Trophoblast cell (in vitro differentiated cells and primary cell): ENCODE measurements around the gene MUCL3.

Source experiments
- DNase-seq, 2 donors: peaks; one replicate each; pipeline ENCODE4 v3.0.0-alpha.2; 2016
- H2AFZ ChIP-seq: 2 replicates; pipeline ENCODE4 v1.6.1; 2013; ENCODE audit warnings: low read length, moderate library complexity, mild to moderate bottlenecking; ENCODE audit not compliant: insufficient read depth, poor library complexity
- H2AK5ac ChIP-seq: 2 replicates; pipeline ENCODE4 v1.6.1; 2013; ENCODE audit warnings: mild to moderate bottlenecking, low read length
- H2BK120ac ChIP-seq: 2 replicates; pipeline ENCODE4 v1.6.1; 2013; ENCODE audit warnings: low read length, mild to moderate bottlenecking, moderate library complexity; ENCODE audit not compliant: insufficient read depth, poor library complexity
- H2BK12ac ChIP-seq: 2 replicates; pipeline ENCODE4 v1.6.1; 2013; ENCODE audit warnings: mild to moderate bottlenecking, low read length, moderate library complexity
- H2BK5ac ChIP-seq: 2 replicates; pipeline ENCODE4 v1.6.1; 2013; ENCODE audit warnings: low read length, low read depth, moderate library complexity, mild to moderate bottlenecking; ENCODE audit not compliant: poor library complexity
- H3K14ac ChIP-seq: 2 replicates; pipeline ENCODE4 v1.6.1; 2013; ENCODE audit warnings: mild to moderate bottlenecking, low read length
- H3K18ac ChIP-seq: 2 replicates; pipeline ENCODE4 v1.6.1; 2013; ENCODE audit warnings: mild to moderate bottlenecking, low read length
- H3K23ac ChIP-seq: 2 replicates; pipeline ENCODE4 v1.6.1; 2013; ENCODE audit warnings: low read length
- H3K27ac ChIP-seq: 2 replicates; pipeline ENCODE4 v1.5.1; 2013; ENCODE audit warnings: low read depth, mild to moderate bottlenecking, inconsistent platforms, low read length, moderate library complexity
- H3K27me3 ChIP-seq: 2 replicates; pipeline ENCODE4 v1.6.1; 2013; ENCODE audit warnings: inconsistent platforms, mild to moderate bottlenecking, low read length, moderate library complexity; ENCODE audit not compliant: insufficient read depth
- H3K36me3 ChIP-seq, 2 experiments: 1 replicate in 1 of 2; 2 replicates in 1 of 2; pipeline ENCODE4 v1.6.1; 2013; ENCODE audit warnings: low read length in 2 of 2, mild to moderate bottlenecking in 2 of 2, moderate library complexity in 1 of 2; ENCODE audit not compliant: insufficient read depth in 2 of 2, control insufficient read depth in 1 of 2
- H3K4ac ChIP-seq: 2 replicates; pipeline ENCODE4 v1.6.1; 2013; ENCODE audit warnings: low read depth, mild to moderate bottlenecking, low read length, moderate library complexity
- H3K4me1 ChIP-seq, 2 experiments: 1 replicate in 1 of 2; 2 replicates in 1 of 2; pipeline ENCODE4 v1.6.1; 2013; ENCODE audit warnings: low read length in 2 of 2, mild to moderate bottlenecking in 2 of 2, moderate library complexity in 1 of 2; ENCODE audit not compliant: insufficient read depth in 2 of 2, control insufficient read depth in 1 of 2
- H3K4me2 ChIP-seq: 2 replicates; pipeline ENCODE4 v1.6.1; 2013; ENCODE audit warnings: inconsistent platforms, mild to moderate bottlenecking, low read length, moderate library complexity
- H3K4me3 ChIP-seq: 2 replicates; pipeline ENCODE4 v1.5.1; 2013; ENCODE audit warnings: mild to moderate bottlenecking, low read depth, low read length, inconsistent platforms
- H3K79me1 ChIP-seq: one replicate; pipeline ENCODE4 v1.6.1; 2013; ENCODE audit warnings: low read length
- H3K79me2 ChIP-seq: 2 replicates; pipeline ENCODE4 v1.6.1; 2013; ENCODE audit warnings: low read length, mild to moderate bottlenecking; ENCODE audit not compliant: control insufficient read depth, insufficient read depth, poor library complexity
- H3K9ac ChIP-seq: 2 replicates; pipeline ENCODE4 v1.6.1; 2013; ENCODE audit warnings: mild to moderate bottlenecking, low read length
- H3K9me3 ChIP-seq: 2 replicates; pipeline ENCODE4 v1.6.1; 2013; ENCODE audit warnings: low read depth, mild to moderate bottlenecking, control low read depth, inconsistent platforms, low read length; ENCODE audit not compliant: insufficient read depth
- H4K12ac ChIP-seq: 2 replicates; pipeline ENCODE4 v1.6.1; 2013; ENCODE audit warnings: low read depth, mild to moderate bottlenecking, low read length, moderate library complexity
- H4K8ac ChIP-seq: 2 replicates; pipeline ENCODE4 v1.6.1; 2013; ENCODE audit warnings: low read depth, mild to moderate bottlenecking, low read length, moderate library complexity
- H4K91ac ChIP-seq: one replicate; pipeline ENCODE4 v1.6.1; 2013; ENCODE audit warnings: low read depth, mild to moderate bottlenecking, low read length, moderate library complexity
- WGBS: extraction: QIAGEN DNeasy Blood & Tissue Kit; methylation state at CpG from one replicate; pipeline ENCODE4 v1.1.7; 2013; ENCODE audit warnings: missing lambda C conversion rate; ENCODE audit not compliant: insufficient read length, insufficient coverage; ENCODE audit errors: extremely low coverage; 5-methylcytosine and 5-hydroxymethylcytosine counted together

MUCL3 gene

DNA sequence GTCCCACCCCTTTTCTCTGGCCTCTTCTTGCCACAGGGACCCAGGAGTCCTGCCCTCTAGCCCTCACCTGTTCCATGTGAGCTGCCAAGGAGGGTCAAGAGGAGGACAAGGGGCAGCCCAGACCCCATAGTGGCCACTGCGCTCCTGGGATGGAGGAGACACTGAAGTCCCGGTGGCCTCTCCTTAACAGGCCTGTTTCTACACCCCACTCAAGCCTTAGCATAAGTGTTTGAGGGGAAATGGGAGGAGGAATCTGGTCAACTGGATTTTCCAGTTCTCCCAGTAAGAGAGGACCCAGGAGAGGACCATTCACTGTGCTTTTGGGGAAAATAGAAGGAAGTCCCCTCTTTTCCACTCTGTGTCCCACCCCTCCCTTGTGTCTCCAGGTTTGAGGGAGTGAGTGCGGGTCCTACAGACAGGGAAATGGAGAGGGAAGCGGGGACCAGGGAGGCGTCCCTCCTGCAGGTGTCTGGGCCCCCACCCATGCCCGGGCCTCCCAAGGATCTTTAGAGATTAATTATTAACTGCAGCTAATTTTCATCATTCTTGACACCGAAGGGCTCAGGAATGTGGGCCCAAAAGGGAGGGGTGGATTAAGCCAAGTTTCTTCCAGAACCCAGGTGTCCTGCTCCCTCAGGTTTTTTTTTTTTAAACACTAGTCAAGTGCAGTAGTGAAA lies 8.7 kb upstream of the MUCL3 start, which contains the start of gene SFTA2:
SFTA2 (minus strand) TSS at position 202 of the 677 bp plus-strand sequence; CDS start at position 128, 74 bp downstream.
- Histone ChIP-seq H2BK12ac (no peak within 1 kb of the TSS), H3K4me2 (no peak within 1 kb of the TSS), H3K4ac (no peak within 1 kb of the TSS), H3K4me1 (peaks cover 4 to 11% of the 10 kb centered on the region in 2 experiments), H4K12ac (no peak within 1 kb of the TSS), H4K8ac (no peak within 1 kb of the TSS), H3K27ac (no peak within 1 kb of the TSS), H3K9me3 (peaks cover 4% of the 10 kb centered on the region), H3K79me2 (no peaks in the 10 kb centered on the region), H2AK5ac (no peak within 1 kb of the TSS), H4K91ac (no peak within 1 kb of the TSS), H3K4me3 (no peak within 1 kb of the TSS), H3K27me3 (no peaks in the 10 kb centered on the region), H2AFZ (no peak within 1 kb of the TSS), H2BK120ac (no peak within 1 kb of the TSS), H3K36me3 (no peaks in the 10 kb centered on the region), H3K9ac (no peak within 1 kb of the TSS), H3K23ac (no peak within 1 kb of the TSS), H2BK5ac (no peak within 1 kb of the TSS), H3K79me1 (no peaks in the 10 kb centered on the region), H3K18ac (no peak within 1 kb of the TSS), H3K14ac (no peak within 1 kb of the TSS)
- DNase-seq: no peak
- no CpG with 5 or more reads among the region's 7 CpGs for WGBS

- peaks cover 4% of the 10 kb centered on the region for H3K9me3 ChIP-seq
- H3K9ac ChIP-seq: no peak overlapping the region
- H2AK5ac ChIP-seq: no peak overlapping the region
- H3K27ac ChIP-seq: no peak overlapping the region
- no peaks in the 10 kb centered on the region for H3K27me3 ChIP-seq
- no peak overlapping the region for H4K12ac ChIP-seq
- WGBS: no CpG with 5 or more reads among the region's 6 CpGs
- H3K4me1 ChIP-seq: peaks cover 6 to 14% of the 10 kb centered on the region in 2 experiments
- no peak overlapping the region for H2BK5ac ChIP-seq
- no peak overlapping the region for H2BK12ac ChIP-seq
- H3K36me3 ChIP-seq: no peaks in the 10 kb centered on the region
- no peak overlapping the region for H3K4me3 ChIP-seq
- no peak overlapping the region for H3K4me2 ChIP-seq
- H3K23ac ChIP-seq: no peak overlapping the region
- H2BK120ac ChIP-seq: no peak overlapping the region
- no peak overlapping the region for H3K14ac ChIP-seq
- H3K18ac ChIP-seq: no peak overlapping the region
- H4K91ac ChIP-seq: no peak overlapping the region
- no peak overlapping the region for H2AFZ ChIP-seq
- H3K79me1 ChIP-seq: no peaks in the 10 kb centered on the region
- H3K79me2 ChIP-seq: no peaks in the 10 kb centered on the region
- DNase-seq: no peak
- H4K8ac ChIP-seq: no peak overlapping the region
- H3K4ac ChIP-seq: no peak overlapping the region
Observed at GRCh38 chr6:30932665-30933365, 8.0 kb upstream of the MUCL3 start.

GRCh38 chr6:30935018-30935417 lies 5.8 kb upstream of the MUCL3 start:
- DNase-seq: no peak
- peaks cover 2% of the 10 kb centered on the region for H3K9me3 ChIP-seq

DNA sequence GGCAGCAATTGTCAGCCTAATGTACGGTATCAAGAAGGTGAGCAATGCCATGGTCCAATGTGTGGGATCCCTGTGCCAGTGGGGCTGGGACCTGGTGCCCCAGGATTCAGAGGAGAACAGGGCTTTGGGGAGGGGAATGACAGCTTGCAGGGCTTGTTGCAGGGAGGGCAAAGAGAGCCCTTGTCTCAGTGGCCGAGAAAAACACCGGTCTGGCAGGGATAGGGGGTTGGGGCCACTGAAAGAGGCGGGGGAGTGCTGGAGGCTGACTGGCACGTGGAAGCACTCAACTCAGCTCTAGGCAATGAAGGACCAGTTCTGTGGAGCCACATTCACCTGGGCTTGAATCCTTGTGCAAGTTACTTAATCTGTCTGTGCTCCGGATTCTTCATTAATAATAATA lies 3.5 kb upstream of the MUCL3 start:
- Histone ChIP-seq H3K18ac (no peak overlapping the region), H3K79me1 (peaks cover under 1% of the 10 kb centered on the region), H2AK5ac (no peak overlapping the region), H3K4me1 (peaks cover 4 to 8% of the 10 kb centered on the region in 2 experiments), H2BK120ac (no peak overlapping the region), H3K27me3 (no peaks in the 10 kb centered on the region), H2BK12ac (no peak overlapping the region), H3K4me3 (no peak overlapping the region), H4K8ac (no peak overlapping the region), H4K91ac (no peak overlapping the region), H3K27ac (no peak overlapping the region), H3K79me2 (no peaks in the 10 kb centered on the region), H3K4ac (no peak overlapping the region), H3K9ac (no peak overlapping the region), H3K36me3 (no peaks in the 10 kb centered on the region), H3K4me2 (no peak overlapping the region), H4K12ac (no peak overlapping the region), H3K14ac (no peak overlapping the region), H2AFZ (no peak overlapping the region), H2BK5ac (no peak overlapping the region), H3K9me3 (peaks cover 2% of the 10 kb centered on the region), H3K23ac (no peak overlapping the region)
- WGBS: no CpG with 5 or more reads among the region's 6 CpGs
- no peak for DNase-seq

More at GRCh38 chr6:30935018-30935417, 5.8 kb upstream of the MUCL3 start:
- Histone ChIP-seq H3K27ac (no peak overlapping the region), H3K79me2 (no peaks in the 10 kb centered on the region), H3K9ac (no peak overlapping the region), H3K4me3 (no peak overlapping the region), H3K23ac (no peak overlapping the region), H4K91ac (no peak overlapping the region), H3K79me1 (no peaks in the 10 kb centered on the region), H3K27me3 (no peaks in the 10 kb centered on the region), H4K12ac (no peak overlapping the region), H3K4me2 (no peak overlapping the region), H2BK5ac (no peak overlapping the region), H3K18ac (no peak overlapping the region), H3K36me3 (no peaks in the 10 kb centered on the region), H3K4ac (no peak overlapping the region), H2BK12ac (no peak overlapping the region), H3K14ac (no peak overlapping the region), H2AFZ (no peak overlapping the region), H2AK5ac (no peak overlapping the region), H3K4me1 (peaks cover 6 to 14% of the 10 kb centered on the region in 2 experiments), H2BK120ac (no peak overlapping the region), H4K8ac (no peak overlapping the region)
- WGBS: no CpG with 5 or more reads among the region's 3 CpGs
